ENCODE data around the gene CFAP119. TPM values are rescaled to one million over a fixed set of nuclear protein-coding genes. Genes with fewer than 3 reads are reported as not detected.
A peak's percentile ranks its signal among the peaks of the same experiment; 100 is the strongest.

Gene CFAP119
- total and polyA plus RNA-seq, 7 donors = 0.48 to 3.0 (median 0.69) TPM

- TF ChIP-seq CTCF (IDR thresholded peaks at IDR 0.05) = no peak
- 91 to 93% (median 92%) methylated on average over 15 to 17 of the region's 17 CpGs for WGBS, 3 donors
- intact Hi-C loops (cut with DNase I) = no loop called here
These were observed 24.7 kb downstream of the CFAP119 start for GRCh38 chr16:30736995-30737793.

DNA sequence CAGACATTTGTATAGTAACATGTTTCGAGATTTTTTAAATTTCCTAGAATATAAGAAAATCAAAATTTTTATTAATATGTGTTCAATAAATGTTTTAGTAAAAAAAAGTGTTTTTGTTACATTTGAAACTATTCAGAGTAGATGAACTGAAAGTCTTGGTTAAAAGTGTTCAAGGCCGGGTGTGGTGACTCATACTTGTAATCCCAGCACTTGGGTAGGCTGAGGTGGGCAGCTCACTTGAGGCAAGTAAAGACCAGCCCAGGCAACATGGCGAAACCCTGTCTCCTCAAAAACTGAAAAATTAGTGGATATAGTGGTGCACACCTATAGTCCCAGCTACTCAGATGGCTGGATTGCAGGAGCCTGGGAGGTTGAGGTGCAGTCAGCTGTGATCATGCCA lies 30.5 kb downstream of the CFAP119 start:
- Histone ChIP-seq H3K9me3 (no peaks in the 10 kb centered on the region), H3K4me3 (no peak overlapping the region), H3K4me1 (no peaks in the 10 kb centered on the region), H3K36me3 (ENCODE audit: insufficient read depth in 1 of 2, low read depth in 1 of 2) (peaks cover 21 to 96% of the 10 kb centered on the region in 2 donors), H3K27ac (no peak overlapping the region), H3K27me3 (ENCODE audit: insufficient read depth in 3 of 3, low read length in 2 of 3) (no peaks in the 10 kb centered on the region)
- TF ChIP-seq CTCF (IDR thresholded peaks at IDR 0.05) = no peak
- intact Hi-C loops (cut with DNase I) = no loop called here
- WGBS, 3 donors = 97 to 99% (median 98%) methylated on average over 3 of the region's 3 CpGs
- no peak for DNase-seq
- no peak for ATAC-seq

More at GRCh38 chr16:30736995-30737793, 24.7 kb downstream of the CFAP119 start:
- Histone ChIP-seq H3K27ac (no peak overlapping the region), H3K9me3 (no peaks in the 10 kb centered on the region), H3K27me3 (ENCODE audit: insufficient read depth in 3 of 3, low read length in 2 of 3) (no peaks in the 10 kb centered on the region), H3K4me3 (no peak overlapping the region), H3K36me3 (ENCODE audit: insufficient read depth in 1 of 2, low read depth in 1 of 2) (peaks cover 28 to 83% of the 10 kb centered on the region in 2 donors), H3K4me1 (no peaks in the 10 kb centered on the region)
- ATAC-seq = no peak
- no peak for DNase-seq

DNA sequence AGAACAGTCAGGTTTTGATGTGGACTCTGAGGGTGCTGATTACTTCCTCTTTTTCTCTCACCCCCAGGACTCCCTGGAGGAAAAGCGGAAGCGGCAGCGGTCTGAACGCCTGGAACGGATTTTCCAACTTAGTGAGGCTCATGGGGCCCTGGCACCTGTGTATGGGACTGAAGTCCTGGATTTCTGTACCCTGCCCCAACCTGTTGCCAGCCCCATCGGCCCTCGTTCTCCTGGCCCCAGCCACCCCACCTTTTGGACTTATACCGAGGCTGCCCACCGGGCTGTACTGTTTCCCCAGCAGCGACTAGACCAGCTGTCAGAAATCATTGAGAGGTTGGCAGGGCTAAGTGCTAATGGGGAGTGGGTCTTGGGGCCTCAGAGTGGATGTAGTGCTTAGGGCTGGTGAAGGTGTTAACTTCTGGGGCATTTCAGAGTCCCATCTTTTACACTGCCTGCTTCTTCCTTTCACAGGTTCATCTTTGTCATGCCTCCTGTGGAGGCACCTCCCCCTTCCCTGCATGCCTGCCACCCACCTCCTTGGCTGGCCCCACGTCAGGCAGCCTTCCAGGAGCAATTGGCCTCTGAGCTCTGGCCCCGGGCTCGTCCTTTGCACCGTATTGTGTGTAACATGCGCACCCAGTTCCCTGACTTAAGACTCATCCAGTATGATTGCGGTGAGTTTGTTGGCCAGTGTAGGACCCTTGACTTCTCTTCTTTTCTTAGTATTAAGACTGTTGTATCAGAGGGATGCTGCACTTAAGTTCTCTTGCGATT lies 32.8 kb downstream of the CFAP119 start:
- TF ChIP-seq CTCF (IDR thresholded peaks at IDR 0.05) = no peak
- DNase-seq = no peak
- no peaks in the 10 kb centered on the region for H3K9me3 ChIP-seq
- H3K4me1 ChIP-seq = no peaks in the 10 kb centered on the region
- no peaks in the 10 kb centered on the region for H3K27me3 ChIP-seq (ENCODE audit: insufficient read depth in 3 of 3, low read length in 2 of 3)
- ATAC-seq = peak in 1 of 4 donors; percentile 24
- H3K4me3 ChIP-seq = no peak overlapping the region
- WGBS, 3 donors = 71 to 82% (median 78%) methylated on average over 17 of the region's 17 CpGs
- no peak overlapping the region for H3K27ac ChIP-seq
- intact Hi-C loops (cut with DNase I) = no loop called here
- H3K36me3 ChIP-seq (ENCODE audit: insufficient read depth in 1 of 2, low read depth in 1 of 2) = peaks cover 23 to 98% of the 10 kb centered on the region in 2 donors

DNA sequence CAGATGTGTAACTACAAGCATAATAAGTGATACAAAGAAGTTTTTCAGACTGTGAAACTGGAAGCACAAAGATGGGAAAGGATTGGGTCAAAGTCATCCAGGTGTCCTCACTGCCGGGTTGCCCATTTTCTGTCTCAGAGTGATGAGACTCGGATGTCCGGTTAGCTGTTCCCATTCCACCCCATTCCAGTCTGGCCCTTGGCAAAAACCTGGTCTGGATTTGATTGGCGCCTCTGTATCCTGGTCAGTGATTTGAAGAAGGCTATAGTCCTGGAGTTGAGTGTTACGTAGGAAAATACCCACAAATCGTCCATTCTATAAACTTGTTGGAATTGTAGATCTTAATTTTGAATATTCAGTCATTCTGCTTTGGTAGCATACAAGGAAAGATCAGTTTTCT lies 33.5 kb downstream of the CFAP119 start:
- no peak overlapping the region for H3K27ac ChIP-seq
- 89 to 94% (median 90%) methylated on average over 6 of the region's 6 CpGs for WGBS, 3 donors
- intact Hi-C loops (cut with DNase I) = no loop called here

More for the DNA sequence above, 33.5 kb downstream of the CFAP119 start:
- ATAC-seq (no peak), DNase-seq (no peak)
- Histone ChIP-seq H3K4me1 (no peaks in the 10 kb centered on the region), H3K27me3 (ENCODE audit: insufficient read depth in 3 of 3, low read length in 2 of 3) (no peaks in the 10 kb centered on the region), H3K4me3 (no peak overlapping the region), H3K9me3 (no peaks in the 10 kb centered on the region), H3K36me3 (ENCODE audit: insufficient read depth in 1 of 2, low read depth in 1 of 2) (peaks cover 17 to 98% of the 10 kb centered on the region in 2 donors)
- no peak for TF ChIP-seq CTCF (IDR thresholded peaks at IDR 0.05)

Data from psoas muscle (tissue), 8 donors.